ENCODE measurements around the gene ITPR1. TPM values are rescaled to one million over a fixed set of nuclear protein-coding genes. Genes with fewer than 3 reads are reported as not detected.

Gene ITPR1
- total and polyA plus RNA-seq, 10 of the 15 experiments (the other 5 are each of a cell fraction or from before 2014, with no cell fraction given), result 12.2 to 239 (median 28.4) TPM

DNA sequence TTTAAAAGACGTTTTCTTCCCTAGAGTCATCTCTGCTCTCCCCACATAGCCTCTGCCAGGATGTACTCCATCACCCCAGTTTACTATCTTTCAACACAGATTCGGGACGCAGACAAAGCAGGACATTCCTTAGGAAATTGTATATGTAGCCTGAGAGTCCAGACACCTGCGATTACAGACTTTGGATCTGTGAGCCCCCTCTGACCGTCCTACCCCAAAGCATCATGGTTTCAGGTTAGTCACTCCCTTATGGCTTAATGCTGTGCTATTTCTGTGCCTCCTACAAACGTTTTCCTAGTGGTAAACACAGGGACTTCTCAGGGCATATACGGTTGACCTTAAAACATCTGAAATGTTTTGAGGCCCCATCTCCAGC lies 252.1 kb downstream of the ITPR1 start:
- Histone ChIP-seq H3K9me3 (replicated peaks; ENCODE audit: control insufficient read depth, insufficient read depth, low read length) (no peaks in the 10 kb centered on the region), H3K27ac (ENCODE audit: control insufficient read depth, insufficient read depth) (no peak overlapping the region), H3K36me3 (ENCODE audit: control insufficient read depth in 2 of 2, insufficient read depth in 2 of 2, low read length in 1 of 2) (peaks cover 6% of the 10 kb centered on the region in 2 experiments; a peak in 3 of 4 replicates), H3K4me2 (ENCODE audit: control insufficient read depth, insufficient read depth) (no peak overlapping the region), H3K9ac (ENCODE audit: control insufficient read depth, insufficient read depth, low read length) (no peak overlapping the region), H2AFZ (ENCODE audit: control insufficient read depth, low read depth, low read length) (no peak overlapping the region), H3K4me1 (ENCODE audit: control insufficient read depth, insufficient read depth, low read length) (peaks cover 20% of the 10 kb centered on the region), H3K79me2 (ENCODE audit: control insufficient read depth, insufficient read depth, low read length) (peaks cover 2% of the 10 kb centered on the region), H4K20me1 (ENCODE audit: control insufficient read depth, insufficient read depth) (no peaks in the 10 kb centered on the region), H3K27me3 (replicated peaks in 1 of 2; ENCODE audit: control insufficient read depth in 2 of 2, insufficient read depth in 2 of 2, low read length in 1 of 2) (no peaks in the 10 kb centered on the region), H3K4me3 (no peak overlapping the region)
- BruUV-seq (replicated peaks), result no TSS peak
- no peak for TF ChIP-seq BCL11A (IDR thresholded peaks at IDR 0.05; ENCODE audit: low read depth, low read length)
- TF ChIP-seq SUZ12 (IDR thresholded peaks at IDR 0.05; ENCODE audit: unreplicated experiment), result no peak
- TF ChIP-seq, protein P1, sequence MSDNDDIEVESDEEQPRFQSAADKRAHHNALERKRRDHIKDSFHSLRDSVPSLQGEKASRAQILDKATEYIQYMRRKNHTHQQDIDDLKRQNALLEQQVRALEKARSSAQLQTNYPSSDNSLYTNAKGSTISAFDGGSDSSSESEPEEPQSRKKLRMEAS (IDR thresholded peaks at IDR 0.05; ENCODE audit: low read depth, low read length), result no peak
- no peak for TF ChIP-seq NFXL1 (IDR thresholded peaks at IDR 0.05; ENCODE audit: borderline replicate concordance)
- WGBS (ENCODE audit: insufficient coverage, insufficient replicate concordance, low lambda C conversion rate, missing lambda C conversion rate), result 71% methylated on average over 7 of the region's 7 CpGs
- DNase-seq (ENCODE audit: low read depth, low spot score) (no peak), ATAC-seq (no peak), FAIRE-seq (no peak)
- SMC1A ChIA-PET (ENCODE audit: uncharacterized antibody, unreplicated experiment), result interaction anchor here (0.6 to 23.7 kb wide), 4 partner anchors 12 to 124 kb away, joined by 3 to 618 read pairs (median 216); no protein-coding TSS in a partner anchor
- POLR2A ChIA-PET, result no interaction called here
- intact Hi-C loops (cut with micrococcal nuclease; ENCODE audit: unreplicated experiment) (no loop called here), in situ Hi-C loops (cut with MboI) (no loop called here)
- CTCF ChIA-PET, result interaction anchor here (1.0 to 2.2 kb wide), 4 partner anchors 29 to 235 kb away, joined by 3 to 10 read pairs (median 5); no protein-coding TSS in a partner anchor
- RAD21 ChIA-PET (ENCODE audit: unreplicated experiment), result interaction anchor here (0.7 to 1.0 kb wide), 2 partner anchors 16 to 24 kb away, joined by 3 read pairs; no protein-coding TSS in a partner anchor

DNA sequence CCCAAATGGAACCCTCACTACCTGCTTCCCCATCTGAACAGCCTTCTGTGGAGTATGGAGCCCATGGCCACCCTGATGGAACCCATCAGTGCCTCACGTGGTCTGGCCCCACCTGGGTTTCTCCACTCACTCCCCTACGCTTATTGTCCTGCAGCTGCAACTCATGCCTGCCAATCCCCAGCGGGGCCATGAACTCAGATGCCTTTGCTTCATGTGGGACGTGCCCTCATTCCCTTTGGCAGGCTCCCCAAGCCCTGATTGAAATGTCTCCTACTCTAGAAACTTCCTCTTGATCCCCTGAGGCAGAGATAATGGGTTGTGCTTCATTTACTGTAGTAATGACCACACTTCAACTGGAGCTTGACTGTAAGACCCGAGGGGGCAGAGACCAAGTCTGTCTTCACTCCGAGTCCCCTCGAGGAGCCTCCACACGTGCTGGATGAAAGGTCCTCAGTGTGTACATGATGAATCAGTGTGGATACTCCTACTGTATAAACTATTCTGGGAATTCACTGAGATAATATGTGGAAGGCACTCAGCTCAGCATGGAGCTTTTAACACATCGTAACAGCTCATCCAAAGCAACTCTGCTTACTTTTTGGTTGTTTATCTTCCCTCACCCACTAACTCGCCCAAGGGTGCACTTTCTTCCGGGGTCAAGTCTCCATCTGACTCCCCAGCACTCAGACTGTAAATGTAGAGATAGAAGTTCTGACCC lies 253.3 kb downstream of the ITPR1 start:
- TF ChIP-seq FOXM1 (IDR thresholded peaks at IDR 0.05; ENCODE audit: low read depth, low read length) (no peak), FOXK2 (IDR thresholded peaks at IDR 0.05) (no peak), IKZF2 (IDR thresholded peaks at IDR 0.05) (no peak)
- TF ChIP-seq, protein P2, sequence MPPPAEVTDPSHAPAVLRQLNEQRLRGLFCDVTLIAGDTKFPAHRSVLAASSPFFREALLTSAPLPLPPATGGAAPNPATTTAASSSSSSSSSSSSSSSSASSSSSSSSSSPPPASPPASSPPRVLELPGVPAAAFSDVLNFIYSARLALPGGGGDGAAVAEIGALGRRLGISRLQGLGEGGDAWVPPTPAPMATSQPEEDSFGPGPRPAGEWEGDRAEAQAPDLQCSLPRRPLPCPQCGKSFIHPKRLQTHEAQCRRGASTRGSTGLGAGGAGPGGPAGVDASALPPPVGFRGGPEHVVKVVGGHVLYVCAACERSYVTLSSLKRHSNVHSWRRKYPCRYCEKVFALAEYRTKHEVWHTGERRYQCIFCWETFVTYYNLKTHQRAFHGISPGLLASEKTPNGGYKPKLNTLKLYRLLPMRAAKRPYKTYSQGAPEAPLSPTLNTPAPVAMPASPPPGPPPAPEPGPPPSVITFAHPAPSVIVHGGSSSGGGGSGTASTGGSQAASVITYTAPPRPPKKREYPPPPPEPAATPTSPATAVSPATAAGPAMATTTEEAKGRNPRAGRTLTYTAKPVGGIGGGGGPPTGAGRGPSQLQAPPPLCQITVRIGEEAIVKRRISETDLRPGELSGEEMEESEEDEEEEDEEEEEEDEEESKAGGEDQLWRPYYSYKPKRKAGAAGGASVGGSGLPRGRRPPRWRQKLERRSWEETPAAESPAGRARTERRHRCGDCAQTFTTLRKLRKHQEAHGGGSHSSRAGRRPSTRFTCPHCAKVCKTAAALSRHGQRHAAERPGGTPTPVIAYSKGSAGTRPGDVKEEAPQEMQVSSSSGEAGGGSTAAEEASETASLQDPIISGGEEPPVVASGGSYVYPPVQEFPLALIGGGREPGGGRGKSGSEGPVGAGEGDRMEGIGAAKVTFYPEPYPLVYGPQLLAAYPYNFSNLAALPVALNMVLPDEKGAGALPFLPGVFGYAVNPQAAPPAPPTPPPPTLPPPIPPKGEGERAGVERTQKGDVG (CRISPR knock-in tag; IDR thresholded peaks at IDR 0.05), result no peak
- TF ChIP-seq, protein P3, sequence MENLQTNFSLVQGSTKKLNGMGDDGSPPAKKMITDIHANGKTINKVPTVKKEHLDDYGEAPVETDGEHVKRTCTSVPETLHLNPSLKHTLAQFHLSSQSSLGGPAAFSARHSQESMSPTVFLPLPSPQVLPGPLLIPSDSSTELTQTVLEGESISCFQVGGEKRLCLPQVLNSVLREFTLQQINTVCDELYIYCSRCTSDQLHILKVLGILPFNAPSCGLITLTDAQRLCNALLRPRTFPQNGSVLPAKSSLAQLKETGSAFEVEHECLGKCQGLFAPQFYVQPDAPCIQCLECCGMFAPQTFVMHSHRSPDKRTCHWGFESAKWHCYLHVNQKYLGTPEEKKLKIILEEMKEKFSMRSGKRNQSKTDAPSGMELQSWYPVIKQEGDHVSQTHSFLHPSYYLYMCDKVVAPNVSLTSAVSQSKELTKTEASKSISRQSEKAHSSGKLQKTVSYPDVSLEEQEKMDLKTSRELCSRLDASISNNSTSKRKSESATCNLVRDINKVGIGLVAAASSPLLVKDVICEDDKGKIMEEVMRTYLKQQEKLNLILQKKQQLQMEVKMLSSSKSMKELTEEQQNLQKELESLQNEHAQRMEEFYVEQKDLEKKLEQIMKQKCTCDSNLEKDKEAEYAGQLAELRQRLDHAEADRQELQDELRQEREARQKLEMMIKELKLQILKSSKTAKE (IDR thresholded peaks at IDR 0.05; ENCODE audit: low read depth, poor library complexity, severe bottlenecking), result no peak
- Histone ChIP-seq H3K27me3 (replicated peaks in 1 of 2; ENCODE audit: control insufficient read depth in 2 of 2, insufficient read depth in 2 of 2, low read length in 1 of 2) (no peaks in the 10 kb centered on the region), H3K9ac (ENCODE audit: control insufficient read depth, insufficient read depth, low read length) (no peak overlapping the region), H3K4me3 (no peak overlapping the region), H4K20me1 (ENCODE audit: control insufficient read depth, insufficient read depth) (no peaks in the 10 kb centered on the region), H3K27ac (ENCODE audit: control insufficient read depth, insufficient read depth) (no peak overlapping the region), H3K4me1 (ENCODE audit: control insufficient read depth, insufficient read depth, low read length) (peaks cover 26% of the 10 kb centered on the region), H3K4me2 (ENCODE audit: control insufficient read depth, insufficient read depth) (no peak overlapping the region), H3K79me2 (ENCODE audit: control insufficient read depth, insufficient read depth, low read length) (peaks cover 12% of the 10 kb centered on the region), H3K36me3 (ENCODE audit: control insufficient read depth in 2 of 2, insufficient read depth in 2 of 2, low read length in 1 of 2) (peaks cover 6% of the 10 kb centered on the region in 2 experiments; a peak in 3 of 4 replicates), H3K9me3 (replicated peaks; ENCODE audit: control insufficient read depth, insufficient read depth, low read length) (no peaks in the 10 kb centered on the region), H2AFZ (ENCODE audit: control insufficient read depth, low read depth, low read length) (no peak overlapping the region)
- in situ Hi-C loops (cut with MboI), result no loop called here
- intact Hi-C loops (cut with micrococcal nuclease; ENCODE audit: unreplicated experiment), result no loop called here
- DNase-seq (ENCODE audit: low read depth, low spot score) (no peak), ATAC-seq (no peak), FAIRE-seq (no peak)
- SMC1A ChIA-PET (ENCODE audit: uncharacterized antibody, unreplicated experiment), result interaction anchor here (1.1 to 23.7 kb wide), 5 partner anchors 11 to 231 kb away, joined by 3 to 618 read pairs (median 122); partner anchors contain the start of gene BHLHE40
- RAD21 ChIA-PET (ENCODE audit: unreplicated experiment), result interaction anchor here (22.0 to 22.6 kb wide), 2 partner anchors 30 to 235 kb away, joined by 342 to 377 read pairs; partner anchors contain the start of gene BHLHE40
- WGBS (ENCODE audit: insufficient coverage, insufficient replicate concordance, low lambda C conversion rate, missing lambda C conversion rate), result 87% methylated on average over 11 of the region's 11 CpGs
- no TSS peak for BruUV-seq (replicated peaks)
- POLR2A ChIA-PET, result interaction anchor here (2.1 to 15.2 kb wide), 2 partner anchors 16 to 26 kb away, joined by 7 to 414 read pairs; no protein-coding TSS in a partner anchor
- CTCF ChIA-PET, result interaction anchor here (1.0 to 2.2 kb wide), 5 partner anchors 25 to 234 kb away, joined by 3 to 10 read pairs (median 5); no protein-coding TSS in a partner anchor

Data from GM12878 (cell line).